DND-41 (cell line): Measurements from ENCODE around the gene ALDH16A1.

Source experiments
- ATAC-seq: fragments of 200-7000 bp; cut with Tn5 transposase; 3 replicates; pipeline ENCODE4 v1.9.1; 2021; ENCODE audit warnings: low read depth; ENCODE audit not compliant: insufficient read depth
- DNase-seq: peaks from one replicate; pipeline ENCODE4 v3.0.0-alpha.2; 2020
- H2AFZ ChIP-seq: 2 replicates; pipeline ENCODE4 v1.6.0; 2012; ENCODE audit warnings: low read depth, low read length
- H3K27ac ChIP-seq: 2 replicates; pipeline ENCODE4 v1.5.1; 2012; ENCODE audit warnings: low read length, inconsistent platforms
- H3K27me3 ChIP-seq: fragments of 200-600 bp; sonication (generic); 2 replicates; pipeline ENCODE4 v1.6.0; 2012; ENCODE audit warnings: low read length, mild to moderate bottlenecking, inconsistent platforms; ENCODE audit not compliant: insufficient read depth, poor library complexity
- H3K36me3 ChIP-seq: 2 replicates; pipeline ENCODE4 v1.5.1; 2012; ENCODE audit warnings: low read length, inconsistent platforms; ENCODE audit not compliant: insufficient read depth
- H3K4me1 ChIP-seq: 2 replicates; pipeline ENCODE4 v1.5.1; 2012; ENCODE audit warnings: mild to moderate bottlenecking, low read length; ENCODE audit not compliant: insufficient read depth
- H3K4me2 ChIP-seq: 2 replicates; pipeline ENCODE4 v1.6.0; 2012; ENCODE audit warnings: mild to moderate bottlenecking, moderate library complexity, low read length, inconsistent platforms; ENCODE audit not compliant: insufficient read depth
- H3K4me3 ChIP-seq, 2 experiments: fragments of 200-600 bp in 1 of 2; shearing (Covaris generic) in 1 of 2; 2 replicates each; pipeline ENCODE4 v1.5.1; 2012 to 2016; ENCODE audit warnings: inconsistent platforms in 2 of 2, low read length in 2 of 2, mild to moderate bottlenecking in 2 of 2, low read depth in 1 of 2, moderate library complexity in 1 of 2
- H3K79me2 ChIP-seq: 2 replicates; pipeline ENCODE4 v1.6.0; 2012; ENCODE audit warnings: low read length, inconsistent platforms; ENCODE audit not compliant: insufficient read depth
- H3K9ac ChIP-seq: 2 replicates; pipeline ENCODE4 v1.6.0; 2012; ENCODE audit warnings: low read depth, mild to moderate bottlenecking, inconsistent platforms, low read length, moderate library complexity
- H3K9me3 ChIP-seq: 2 replicates; pipeline ENCODE4 v1.5.1; 2012; ENCODE audit warnings: low read length, moderate library complexity, mild to moderate bottlenecking, inconsistent platforms; ENCODE audit not compliant: insufficient read depth, severe bottlenecking
- H4K20me1 ChIP-seq: 2 replicates; pipeline ENCODE4 v1.6.0; 2012; ENCODE audit warnings: low read length; ENCODE audit not compliant: insufficient read depth
- CTCF ChIP-seq: IDR thresholded peaks from 2 replicates; pipeline ENCODE4 v1.5.1; 2012; ENCODE audit warnings: borderline replicate concordance, low read length, moderate library complexity, mild to moderate bottlenecking; ENCODE audit not compliant: poor library complexity, severe bottlenecking; ENCODE audit errors: extremely low read depth
- EZH2 ChIP-seq: IDR thresholded peaks from 3 replicates; pipeline ENCODE4 v1.6.1; 2012; ENCODE audit warnings: borderline replicate concordance, low read depth, mild to moderate bottlenecking, moderate library complexity, low read length, inconsistent platforms; ENCODE audit not compliant: severe bottlenecking

Gene ALDH16A1

GRCh38 chr19:49418511-49418910 is 34.5 kb upstream of the ALDH16A1 start:
- DNase-seq: no peak
- H3K9me3 ChIP-seq: no peaks in the 10 kb centered on the region
- H3K4me3 ChIP-seq: no peak overlapping the region
- H3K4me2 ChIP-seq: no peak overlapping the region
- H3K27me3 ChIP-seq: peaks cover 10% of the 10 kb centered on the region
- H2AFZ ChIP-seq: no peak overlapping the region
- no peaks in the 10 kb centered on the region for H4K20me1 ChIP-seq
- no peak overlapping the region for H3K27ac ChIP-seq
- no peaks in the 10 kb centered on the region for H3K79me2 ChIP-seq
- TF ChIP-seq CTCF: no peak
- TF ChIP-seq EZH2: no peak
- ATAC-seq: no peak
- no peaks in the 10 kb centered on the region for H3K36me3 ChIP-seq
- peaks cover under 1% of the 10 kb centered on the region; the same call in 1 of the 2 replicates for H3K4me1 ChIP-seq
- no peak overlapping the region for H3K9ac ChIP-seq

- no peak for DNase-seq
- Histone ChIP-seq H3K9me3 (no peaks in the 10 kb centered on the region), H4K20me1 (no peaks in the 10 kb centered on the region), H3K4me3 (no peak overlapping the region), H3K27ac (no peak overlapping the region), H3K4me2 (no peak overlapping the region), H3K4me1 (peaks cover 7% of the 10 kb centered on the region; the same call in 1 of the 2 replicates), H3K9ac (no peak overlapping the region), H3K36me3 (no peaks in the 10 kb centered on the region), H2AFZ (no peak overlapping the region), H3K27me3 (peaks cover 10% of the 10 kb centered on the region), H3K79me2 (no peaks in the 10 kb centered on the region)
- TF ChIP-seq EZH2 (no peak), CTCF (no peak)
- no peak for ATAC-seq
Measured at GRCh38 chr19:49419173-49419572, 33.9 kb upstream of the ALDH16A1 start.

- no peak for DNase-seq
- Histone ChIP-seq H3K9ac (no peak overlapping the region), H3K4me1 (peaks cover 7% of the 10 kb centered on the region; the same call in 1 of the 2 replicates), H3K36me3 (no peaks in the 10 kb centered on the region), H3K79me2 (no peaks in the 10 kb centered on the region), H3K27ac (no peak overlapping the region), H3K27me3 (peaks cover 10% of the 10 kb centered on the region), H2AFZ (no peak overlapping the region), H3K9me3 (no peaks in the 10 kb centered on the region), H4K20me1 (no peaks in the 10 kb centered on the region), H3K4me2 (no peak overlapping the region), H3K4me3 (no peak overlapping the region)
- ATAC-seq: no peak
- no peak for TF ChIP-seq EZH2
- TF ChIP-seq CTCF: no peak
Measured at GRCh38 chr19:49420227-49420626, 32.8 kb upstream of the ALDH16A1 start.
